ACC112 (cell line): ENCODE measurements around the gene PRPF40A.
A peak's percentile ranks its signal among the peaks of the same experiment; 100 is the strongest.
"Not testable (repeated sequence)": the region's sequence is repeated elsewhere in the genome, so short reads cannot be mapped to it uniquely, and the experiment has no call there.

Experiments
- H2AFZ ChIP-seq: fragments of 200-600 bp; sonication (generic); one replicate; pipeline ENCODE4 v1.6.0; 2017; ENCODE audit warnings: antibody characterized with exemption, low read length; ENCODE audit not compliant: unreplicated experiment
- H3K27ac ChIP-seq: fragments of 200-600 bp; sonication (generic); 2 replicates; pipeline ENCODE4 v1.5.1; 2014; ENCODE audit warnings: low read depth, mild to moderate bottlenecking, antibody characterized with exemption, low read length, moderate library complexity
- H3K27me3 ChIP-seq: fragments of 200-600 bp; sonication (generic); 2 replicates; pipeline ENCODE4 v1.6.1; 2014; ENCODE audit warnings: mild to moderate bottlenecking, antibody characterized with exemption, low read length, moderate library complexity, mixed read lengths; ENCODE audit not compliant: insufficient read depth
- H3K36me3 ChIP-seq: fragments of 200-600 bp; sonication (generic); 2 replicates; pipeline ENCODE4 v1.6.1; 2016; ENCODE audit warnings: mild to moderate bottlenecking, antibody characterized with exemption, low read length, moderate library complexity, mixed read lengths; ENCODE audit not compliant: insufficient read depth
- H3K4me1 ChIP-seq: fragments of 200-600 bp; sonication (generic); one replicate; pipeline ENCODE4 v1.6.1; 2016; ENCODE audit warnings: low read length, mixed read lengths; ENCODE audit not compliant: insufficient read depth, unreplicated experiment, control insufficient read depth
- H3K4me3 ChIP-seq: fragments of 200-600 bp; sonication (generic); 2 replicates; pipeline ENCODE4 v1.5.1; 2014; ENCODE audit warnings: mild to moderate bottlenecking, low read depth, low read length
- H3K79me2 ChIP-seq: fragments of 200-600 bp; sonication (generic); one replicate; pipeline ENCODE4 v1.6.0; 2016; ENCODE audit warnings: low read length; ENCODE audit not compliant: control insufficient read depth, unreplicated experiment, insufficient read depth

The PRPF40A gene

GRCh38 chr2:152717228-152718075 is at the start of gene PRPF40A:
TSS of gene PRPF40A (minus strand) at chr2:152717461. CDS start at chr2:152717439, 22 bp downstream.
- peaks cover 32% of the 10 kb centered on the region for H3K36me3 ChIP-seq

GRCh38 chr2:152766928-152767327 is 49.7 kb upstream of the PRPF40A start:
- H3K79me2 ChIP-seq = no peaks in the 10 kb centered on the region
- no peak overlapping the region for H3K4me3 ChIP-seq
- peaks cover 18% of the 10 kb centered on the region for H3K4me1 ChIP-seq
- no peak overlapping the region for H2AFZ ChIP-seq
- H3K27ac ChIP-seq = no peak overlapping the region
- no peaks in the 10 kb centered on the region for H3K27me3 ChIP-seq
- peaks cover 5% of the 10 kb centered on the region for H3K36me3 ChIP-seq

More at GRCh38 chr2:152717228-152718075, at the start of gene PRPF40A:
- peak within 1 kb of the TSS; percentile 91 for H2AFZ ChIP-seq
- H3K27me3 ChIP-seq = no peaks in the 10 kb centered on the region
- peak within 1 kb of the TSS; percentile 78 for H3K27ac ChIP-seq
- peak within 1 kb of the TSS; percentile 99 for H3K4me3 ChIP-seq
- H3K4me1 ChIP-seq = peaks cover 29% of the 10 kb centered on the region
- H3K79me2 ChIP-seq = peaks cover 85% of the 10 kb centered on the region

DNA sequence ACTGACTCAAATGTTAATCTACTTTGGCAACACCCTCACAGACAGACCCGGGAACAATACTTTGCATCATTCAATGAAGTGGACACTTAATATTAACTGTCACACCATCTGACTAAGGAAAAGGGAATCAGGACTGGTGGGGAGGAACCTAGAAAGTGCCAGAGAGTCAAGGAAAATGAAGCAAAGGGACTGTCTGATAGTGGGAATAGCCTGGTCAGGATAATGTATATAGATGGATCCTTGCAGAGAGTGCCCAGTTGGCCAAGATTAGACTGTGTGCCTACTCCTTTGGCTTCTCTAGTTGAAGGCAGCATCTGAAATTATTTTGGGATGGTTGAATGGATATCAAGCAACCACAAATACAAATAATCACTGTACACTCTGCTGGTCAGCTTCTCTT is 46.4 kb upstream of the PRPF40A start:
- Histone ChIP-seq H3K79me2 (no peaks in the 10 kb centered on the region), H2AFZ (no peak overlapping the region), H3K4me1 (peaks cover 28% of the 10 kb centered on the region), H3K4me3 (no peak overlapping the region), H3K27ac (no peak overlapping the region), H3K36me3 (peaks cover 12% of the 10 kb centered on the region), H3K27me3 (no peaks in the 10 kb centered on the region)

DNA sequence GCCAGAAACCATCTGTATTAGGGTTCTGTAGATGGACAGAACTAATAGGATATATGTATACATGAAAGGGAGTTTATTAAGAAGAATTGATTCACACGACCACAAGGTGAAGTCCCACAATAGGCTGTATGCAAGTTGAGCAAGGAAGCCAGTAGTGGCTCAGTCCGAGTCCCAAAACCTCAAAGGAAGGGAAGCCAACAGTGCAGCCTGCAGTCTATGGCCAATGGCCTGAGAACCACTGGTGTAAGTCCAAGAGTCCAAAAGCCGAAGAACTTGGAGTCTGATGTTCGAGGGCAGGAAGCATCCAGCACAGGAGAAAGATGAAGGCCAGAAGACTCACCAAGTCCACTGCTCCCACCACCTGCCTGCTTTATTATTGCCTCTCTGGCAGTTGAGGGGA is 45.9 kb upstream of the PRPF40A start:
- H2AFZ ChIP-seq, H3K4me3 ChIP-seq, H3K79me2 ChIP-seq, H3K27me3 ChIP-seq: not testable (repeated sequence)
- Histone ChIP-seq H3K36me3 (peaks cover 12% of the 10 kb centered on the region), H3K4me1 (peaks cover 28% of the 10 kb centered on the region), H3K27ac (0 out of 2 replicates have a peak overlapping the region, but pooled peaks have one; percentile 83)

- H3K36me3 ChIP-seq = peaks cover 12% of the 10 kb centered on the region
- 0 out of 2 replicates have a peak overlapping the region, but pooled peaks have one; percentile 31 for H3K4me3 ChIP-seq
- H3K27me3 ChIP-seq = no peaks in the 10 kb centered on the region
- no peaks in the 10 kb centered on the region for H3K79me2 ChIP-seq
- peaks cover 26% of the 10 kb centered on the region for H3K4me1 ChIP-seq
- peak overlapping the region; percentile 83 for H3K27ac ChIP-seq
- no peak overlapping the region for H2AFZ ChIP-seq
Measured at GRCh38 chr2:152762202-152762601, 44.9 kb upstream of the PRPF40A start.

DNA sequence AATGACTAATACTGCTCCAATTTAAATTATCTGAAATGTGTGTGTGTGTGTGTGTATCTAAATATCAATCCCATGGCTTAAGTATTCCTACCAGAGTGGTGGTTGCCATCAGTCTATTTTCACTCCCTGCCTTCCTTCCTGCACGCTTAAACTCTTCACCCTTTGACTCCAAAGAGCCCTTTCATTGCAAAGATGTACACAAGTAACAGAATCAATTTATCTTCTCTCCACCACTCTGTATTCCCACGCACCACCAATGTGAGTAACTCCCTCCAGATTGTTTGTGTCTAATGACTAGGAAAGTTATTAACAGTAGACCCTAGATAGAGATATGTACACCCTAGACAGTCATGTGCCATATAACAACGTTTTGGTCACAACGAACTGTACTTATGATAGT is 44.0 kb upstream of the PRPF40A start:
- no peaks in the 10 kb centered on the region for H3K79me2 ChIP-seq
- no peak overlapping the region for H3K4me3 ChIP-seq
- H3K4me1 ChIP-seq = peaks cover 21% of the 10 kb centered on the region
- H3K36me3 ChIP-seq = peaks cover 19% of the 10 kb centered on the region
- no peaks in the 10 kb centered on the region for H3K27me3 ChIP-seq
- H2AFZ ChIP-seq = no peak overlapping the region
- peak overlapping the region; percentile 83 for H3K27ac ChIP-seq

- H3K4me1 ChIP-seq = peaks cover 21% of the 10 kb centered on the region
- no peaks in the 10 kb centered on the region for H3K27me3 ChIP-seq
- H3K79me2 ChIP-seq = peaks cover under 1% of the 10 kb centered on the region
- no peak overlapping the region for H3K4me3 ChIP-seq
- H2AFZ ChIP-seq = no peak overlapping the region
- H3K27ac ChIP-seq = no peak overlapping the region
- peaks cover 24% of the 10 kb centered on the region for H3K36me3 ChIP-seq
Measured at GRCh38 chr2:152759290-152760072, 42.2 kb upstream of the PRPF40A start.

- no peaks in the 10 kb centered on the region for H3K27me3 ChIP-seq
- no peaks in the 10 kb centered on the region for H3K4me1 ChIP-seq
- H3K79me2 ChIP-seq = peaks cover 2% of the 10 kb centered on the region
- H3K27ac ChIP-seq = no peak overlapping the region
- no peak overlapping the region for H3K4me3 ChIP-seq
- peaks cover 23% of the 10 kb centered on the region for H3K36me3 ChIP-seq
- no peak overlapping the region for H2AFZ ChIP-seq
Measured at GRCh38 chr2:152755029-152755428, 37.8 kb upstream of the PRPF40A start.

- H3K36me3 ChIP-seq, H3K4me3 ChIP-seq, H2AFZ ChIP-seq, H3K27ac ChIP-seq, H3K27me3 ChIP-seq, H3K79me2 ChIP-seq, H3K4me1 ChIP-seq: not testable (repeated sequence)
Measured at GRCh38 chr2:152747751-152748150, 30.5 kb upstream of the PRPF40A start.

GRCh38 chr2:152743002-152743401 is 25.7 kb upstream of the PRPF40A start:
- Histone ChIP-seq H3K4me3 (no peak overlapping the region), H2AFZ (no peak overlapping the region), H3K27ac (no peak overlapping the region), H3K4me1 (no peaks in the 10 kb centered on the region), H3K36me3 (peaks cover 13% of the 10 kb centered on the region; the same call in 1 of the 2 replicates), H3K27me3 (no peaks in the 10 kb centered on the region), H3K79me2 (peaks cover 5% of the 10 kb centered on the region)
